HG03064 (cell line): ENCODE measurements around the gene HS3ST6.
"Not testable (repeated sequence)": the region's sequence is repeated elsewhere in the genome, so short reads cannot be mapped to it uniquely, and the experiment has no call there.

Experiments
- ATAC-seq: cut with Tn5 transposase; IDR thresholded peaks from one replicate; pipeline ENCODE4 v1.9.1; 2021; ENCODE audit warnings: low read depth; ENCODE audit not compliant: unreplicated experiment

The HS3ST6 gene

DNA sequence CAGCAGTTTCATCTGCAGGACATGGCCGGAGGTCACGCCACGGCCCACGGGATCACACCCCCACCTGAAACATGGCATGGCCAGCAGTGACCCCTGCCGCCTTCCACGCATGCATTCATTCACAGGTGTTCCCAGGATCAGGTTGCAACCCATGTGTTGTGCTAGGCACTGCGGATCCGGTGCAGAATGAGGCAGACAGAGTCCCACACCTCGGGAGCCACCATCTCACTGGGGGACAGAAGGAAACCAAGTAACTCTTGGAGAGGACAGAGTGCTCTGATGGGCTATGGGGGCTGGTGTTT, 29.1 kb upstream of the HS3ST6 start:
- no peak for ATAC-seq

- ATAC-seq: no peak
Measured at GRCh38 chr16:1946495-1947368, 28.5 kb upstream of the HS3ST6 start.

DNA sequence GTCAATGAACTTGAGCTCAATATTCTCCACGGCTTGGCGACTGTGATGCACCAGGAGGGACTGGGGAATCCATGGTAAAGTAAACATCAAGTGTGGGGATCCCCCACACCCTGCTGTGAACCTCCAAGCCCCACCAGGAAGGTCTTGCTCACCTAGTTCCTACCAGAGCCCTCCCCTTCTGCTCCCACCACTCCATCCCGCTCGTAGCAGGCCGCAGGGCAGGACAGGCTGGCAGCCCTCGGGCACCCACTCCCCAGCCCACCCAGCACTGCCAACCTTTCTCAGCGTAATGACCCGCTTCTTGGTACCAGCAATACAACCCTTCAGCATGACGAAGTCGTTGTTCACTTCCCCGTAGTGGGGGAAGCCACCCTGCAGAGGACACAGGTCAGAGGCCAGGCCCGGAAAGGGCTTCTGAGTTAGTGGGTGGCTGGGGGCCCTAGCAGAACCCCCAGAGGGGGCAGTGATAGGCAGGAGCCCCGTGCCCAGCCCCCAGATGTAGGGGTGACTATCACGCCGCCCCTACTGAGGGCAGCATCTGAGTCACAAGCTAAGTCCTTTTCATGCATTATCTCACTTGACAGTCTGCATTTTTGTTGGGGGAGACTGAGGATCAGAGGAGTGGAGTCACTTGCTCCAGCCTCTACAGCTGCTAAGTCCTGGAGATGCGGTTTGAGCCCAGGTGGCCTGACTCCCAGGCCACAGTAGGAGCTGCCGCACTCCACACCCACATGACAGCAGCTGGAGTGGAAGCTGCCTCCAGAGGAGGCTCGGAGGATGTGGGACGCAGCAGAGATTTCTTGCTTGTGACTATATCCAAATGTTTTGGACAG, 27.6 kb upstream of the HS3ST6 start:
- ATAC-seq: no peak

GRCh38 chr16:1944612-1945199, 26.5 kb upstream of the HS3ST6 start:
- ATAC-seq: no peak

GRCh38 chr16:1942810-1943726, 24.9 kb upstream of the HS3ST6 start, which contains the start of gene MSRB1:
Gene MSRB1, minus strand, starts transcription at chr16:1943199. Its CDS starts 43 bp downstream, at chr16:1943156.
- ATAC-seq: peak; percentile 77

DNA sequence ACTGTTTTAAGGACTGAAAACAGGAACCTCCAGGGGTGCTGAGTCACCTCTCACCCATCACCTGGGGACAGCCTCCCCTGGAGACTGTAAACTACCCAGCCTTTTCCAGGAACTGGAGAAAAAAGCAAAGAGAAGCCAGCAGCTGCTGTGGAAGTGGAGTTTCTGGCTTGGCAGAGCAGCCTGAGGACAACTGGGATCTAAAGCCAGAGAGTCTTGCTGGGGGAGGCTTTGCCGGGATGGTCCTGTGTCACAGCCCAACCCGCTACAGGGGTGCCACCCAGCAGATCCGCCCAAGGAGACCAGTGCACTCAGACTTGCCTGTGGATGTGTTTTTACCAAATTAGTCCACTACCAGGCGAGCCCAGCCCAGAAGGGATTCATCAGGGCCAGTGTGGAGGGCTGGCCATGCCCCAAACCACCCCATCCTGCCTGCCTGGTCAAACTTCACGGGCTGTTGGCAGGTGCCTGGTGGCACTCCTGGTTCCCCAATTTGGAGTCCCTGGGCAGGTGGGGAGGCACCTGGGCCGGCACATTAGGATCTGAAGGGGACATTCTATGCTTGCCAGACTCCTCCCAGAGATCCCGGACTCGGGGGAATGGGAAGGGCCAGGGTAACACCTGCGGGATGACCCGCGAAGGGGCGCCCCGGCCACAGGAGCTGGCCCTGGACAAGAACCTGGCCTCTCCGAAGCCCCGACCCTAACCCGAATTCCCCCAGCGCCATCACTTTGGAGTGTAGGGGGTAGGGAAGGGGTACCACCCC, 24.0 kb upstream of the HS3ST6 start:
- ATAC-seq: no peak

- no peak for ATAC-seq
Measured at GRCh38 chr16:1941162-1942046, 23.2 kb upstream of the HS3ST6 start.

GRCh38 chr16:1940273-1941161, 22.3 kb upstream of the HS3ST6 start:
- ATAC-seq: no peak

GRCh38 chr16:1939833-1940232, 21.6 kb upstream of the HS3ST6 start:
- ATAC-seq: not testable (repeated sequence)

- no peak for ATAC-seq
Measured at GRCh38 chr16:1938910-1939309, 20.7 kb upstream of the HS3ST6 start.

DNA sequence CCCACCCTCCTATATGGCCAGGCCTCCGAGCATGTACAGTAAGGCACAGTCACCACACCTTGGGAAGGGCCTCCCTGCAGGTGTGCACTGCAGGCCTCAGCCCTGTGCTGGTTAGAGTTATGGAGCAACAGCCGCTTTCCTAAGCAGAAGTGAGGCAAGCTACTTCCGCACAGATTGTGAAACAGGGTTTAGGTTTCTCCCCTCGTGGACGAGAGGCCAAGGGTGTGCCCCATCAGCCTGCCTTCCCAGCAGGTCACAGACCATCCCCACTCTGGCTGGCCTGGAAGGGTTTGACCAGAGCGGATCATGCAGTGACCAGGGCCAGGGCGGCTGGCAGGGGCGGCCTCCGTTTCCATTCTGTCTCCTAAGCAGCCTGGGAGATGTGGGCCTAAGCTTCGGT, 20.1 kb upstream of the HS3ST6 start:
- ATAC-seq: no peak

DNA sequence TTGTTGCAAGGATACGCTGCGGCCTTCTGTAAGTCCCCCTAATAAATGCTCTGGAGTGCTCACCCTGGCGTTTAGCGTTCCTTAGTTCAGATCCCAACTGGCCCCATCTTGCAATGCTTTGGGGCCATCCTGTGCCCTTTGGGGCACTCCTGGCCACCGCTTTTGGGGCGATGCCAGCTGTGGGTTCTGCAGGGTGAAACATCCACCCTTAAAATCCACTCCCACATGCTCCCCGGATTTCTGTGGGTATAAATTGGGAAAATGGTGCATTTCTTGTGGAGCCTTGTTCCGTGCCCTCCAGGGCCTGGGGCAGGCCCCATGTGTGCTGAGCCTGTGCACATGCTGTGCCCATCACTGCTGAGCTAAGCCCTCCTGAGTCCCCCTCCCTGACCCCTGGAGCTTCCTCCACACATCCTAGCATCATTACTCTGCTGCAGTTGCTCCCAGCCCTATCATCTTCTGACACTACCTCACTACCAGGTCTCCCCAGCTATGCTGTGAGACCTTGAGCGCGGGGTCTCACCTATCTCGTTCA, 18.8 kb upstream of the HS3ST6 start:
- no peak for ATAC-seq

GRCh38 chr16:1933097-1933661, 15.0 kb upstream of the HS3ST6 start:
- ATAC-seq: no peak

DNA sequence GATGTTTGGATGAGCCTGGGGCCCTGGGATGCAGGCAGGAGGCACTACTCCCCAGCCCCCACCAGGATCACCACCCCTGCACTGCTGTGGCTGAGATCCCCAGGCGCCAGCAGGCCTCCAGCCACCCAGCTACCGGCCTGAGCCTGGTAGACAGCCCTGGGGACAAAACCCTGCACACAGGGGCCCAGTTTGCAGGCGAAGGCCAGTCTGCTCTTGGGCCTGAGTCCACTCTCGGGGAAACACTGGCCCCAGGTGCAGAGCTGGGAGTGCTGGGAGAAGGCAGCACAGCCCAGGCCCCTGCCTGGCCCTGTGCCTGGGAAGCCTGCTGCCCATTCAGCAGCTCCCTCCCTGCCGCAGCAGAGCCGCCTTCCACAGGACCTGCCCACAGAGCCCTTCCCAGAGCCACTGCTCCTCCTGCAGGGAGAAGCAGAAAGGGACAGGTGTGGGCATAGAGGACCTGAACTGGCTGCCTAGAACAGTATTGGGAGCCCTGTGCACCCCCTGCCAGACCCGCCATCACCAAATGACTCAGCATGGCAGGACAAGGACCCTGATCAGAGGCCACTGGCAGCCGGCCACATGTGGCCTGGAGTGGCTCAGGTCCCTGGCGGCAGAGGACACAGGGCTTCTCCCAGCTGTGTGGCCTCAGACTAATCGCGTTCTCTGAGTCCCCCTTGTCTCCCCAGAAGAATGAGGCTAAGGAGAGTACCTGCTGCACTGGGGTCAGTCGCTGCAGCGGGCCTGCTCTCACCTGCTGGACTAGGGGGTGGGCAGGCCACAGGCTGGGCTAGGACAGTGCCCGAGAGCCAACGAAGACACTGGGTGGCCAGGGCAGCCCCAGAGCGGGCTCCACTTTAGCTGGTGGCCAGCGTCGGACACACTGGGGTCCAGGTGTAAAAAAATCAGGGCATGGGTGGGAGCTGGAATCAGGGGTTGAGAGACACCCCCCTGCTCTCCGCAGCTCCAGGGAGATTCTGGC, 14.1 kb upstream of the HS3ST6 start:
- no peak for ATAC-seq

- no peak for ATAC-seq
Measured at GRCh38 chr16:1930338-1930720, 12.1 kb upstream of the HS3ST6 start.
